SKM-1 (cell line): ENCODE results near the gene PTPN7.
A peak's percentile ranks its signal among the peaks of the same experiment; 100 is the strongest.
"Not testable (repeated sequence)": the region's sequence is repeated elsewhere in the genome, so short reads cannot be mapped to it uniquely, and the experiment has no call there.

Experiments used
- DNase-seq: peaks from one replicate; lab custom pipeline; 2025; ENCODE audit not compliant: unreplicated experiment; lab: John Stamatoyannopoulos, UW

PTPN7 gene

DNA sequence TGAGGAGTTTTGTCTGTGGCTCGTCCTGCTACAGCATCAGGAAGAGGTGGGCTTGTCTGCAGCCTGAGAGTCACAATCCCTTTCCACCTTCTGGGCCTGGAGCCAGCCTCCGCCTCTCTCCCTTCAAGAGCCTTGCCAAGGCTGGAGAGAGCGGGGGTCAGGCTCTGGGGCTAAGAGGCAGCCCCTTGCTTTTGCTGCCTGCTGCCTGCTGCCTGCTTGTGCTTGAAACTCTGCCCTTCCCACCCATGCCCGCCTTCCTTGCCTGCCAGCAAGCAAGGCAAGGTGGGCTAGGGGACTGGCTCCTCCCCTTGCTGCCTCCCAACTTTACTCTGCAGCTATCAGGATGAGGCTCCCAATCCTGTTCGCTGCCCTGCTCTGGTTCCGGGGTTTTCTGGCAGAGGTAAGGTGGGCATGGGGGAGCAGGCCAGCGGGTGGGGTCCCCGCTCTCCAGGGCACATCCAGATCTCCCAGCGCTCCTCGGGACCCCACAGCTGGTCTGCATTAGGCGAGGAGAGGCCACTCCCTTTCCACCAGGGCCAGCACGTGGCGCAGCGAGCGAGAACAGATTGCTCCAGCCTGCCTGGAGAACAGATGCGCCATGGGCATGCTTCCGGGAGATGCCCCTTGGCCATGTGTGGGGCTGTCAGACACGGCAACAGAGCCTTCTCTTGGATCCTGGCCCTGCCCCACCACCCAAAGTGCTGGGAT is 7.5 kb upstream of the PTPN7 start:
- no peak for DNase-seq

DNA sequence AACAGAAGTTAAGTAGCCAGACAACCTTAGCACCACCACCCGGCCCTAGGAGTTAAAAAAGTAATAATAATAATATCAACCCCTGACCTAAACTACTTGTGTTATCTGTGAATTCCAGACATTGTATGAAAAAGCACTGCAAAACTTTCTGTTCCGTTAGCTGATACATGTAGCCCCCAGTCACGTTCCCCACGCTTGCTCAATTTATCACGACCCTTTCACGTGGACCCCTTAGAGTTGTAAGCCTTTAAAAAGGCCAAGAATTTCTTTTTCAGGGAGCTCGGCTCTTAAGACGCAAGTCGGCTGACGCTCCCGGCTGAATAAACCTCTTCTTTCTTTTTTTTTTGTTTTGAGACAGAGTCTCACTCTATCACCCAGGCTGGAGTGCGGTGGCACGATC is 6.7 kb upstream of the PTPN7 start:
- DNase-seq = not testable (repeated sequence)

DNA sequence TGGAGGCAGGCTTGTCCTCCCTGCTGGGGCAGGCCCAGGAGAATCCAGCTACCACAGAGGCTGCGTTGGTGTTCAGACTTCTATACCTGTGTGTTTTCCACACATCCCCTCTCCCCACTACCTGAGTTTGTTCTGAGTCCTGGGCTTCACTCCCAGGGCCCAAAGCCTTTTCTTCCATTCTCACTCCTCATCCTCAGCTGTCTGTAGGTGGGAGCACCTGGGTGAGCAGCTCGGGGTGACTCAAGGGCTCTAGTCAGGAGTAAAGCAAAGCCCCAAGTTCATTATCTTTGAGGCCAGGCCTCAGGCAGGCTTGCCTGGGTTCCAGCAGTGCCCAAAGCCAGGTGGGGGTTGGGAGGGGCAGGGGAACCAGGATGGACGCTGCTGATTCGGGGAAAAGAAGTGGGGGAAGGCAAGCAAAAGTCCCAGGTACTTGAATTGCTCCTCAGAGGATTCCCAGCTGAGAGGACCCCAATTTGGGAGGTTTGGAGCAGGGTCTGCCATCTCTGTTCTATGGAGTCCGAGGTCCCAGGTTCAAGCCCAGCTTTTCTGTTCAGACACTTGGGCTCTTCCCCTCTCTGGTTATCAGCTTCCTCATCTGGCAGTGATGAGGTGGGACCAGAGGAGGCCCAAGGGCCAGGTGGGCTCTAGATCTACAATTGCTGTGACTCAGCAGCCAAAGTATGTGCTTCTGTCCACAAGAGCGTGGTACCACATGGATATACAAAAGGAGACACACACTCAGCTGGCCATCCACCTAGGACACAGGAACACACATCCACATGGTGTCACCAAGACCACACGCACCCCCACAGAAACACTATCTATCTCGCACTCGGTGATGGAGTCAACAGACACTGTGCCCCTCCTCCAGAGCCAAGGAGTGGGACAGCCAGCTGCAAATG is 5.8 kb upstream of the PTPN7 start:
- DNase-seq = no peak

- no peak for DNase-seq
These were observed 5.0 kb upstream of the PTPN7 start for GRCh38 chr1:202165267-202165941.

- no peak for DNase-seq
These were observed 4.1 kb upstream of the PTPN7 start for GRCh38 chr1:202164271-202165037.

DNA sequence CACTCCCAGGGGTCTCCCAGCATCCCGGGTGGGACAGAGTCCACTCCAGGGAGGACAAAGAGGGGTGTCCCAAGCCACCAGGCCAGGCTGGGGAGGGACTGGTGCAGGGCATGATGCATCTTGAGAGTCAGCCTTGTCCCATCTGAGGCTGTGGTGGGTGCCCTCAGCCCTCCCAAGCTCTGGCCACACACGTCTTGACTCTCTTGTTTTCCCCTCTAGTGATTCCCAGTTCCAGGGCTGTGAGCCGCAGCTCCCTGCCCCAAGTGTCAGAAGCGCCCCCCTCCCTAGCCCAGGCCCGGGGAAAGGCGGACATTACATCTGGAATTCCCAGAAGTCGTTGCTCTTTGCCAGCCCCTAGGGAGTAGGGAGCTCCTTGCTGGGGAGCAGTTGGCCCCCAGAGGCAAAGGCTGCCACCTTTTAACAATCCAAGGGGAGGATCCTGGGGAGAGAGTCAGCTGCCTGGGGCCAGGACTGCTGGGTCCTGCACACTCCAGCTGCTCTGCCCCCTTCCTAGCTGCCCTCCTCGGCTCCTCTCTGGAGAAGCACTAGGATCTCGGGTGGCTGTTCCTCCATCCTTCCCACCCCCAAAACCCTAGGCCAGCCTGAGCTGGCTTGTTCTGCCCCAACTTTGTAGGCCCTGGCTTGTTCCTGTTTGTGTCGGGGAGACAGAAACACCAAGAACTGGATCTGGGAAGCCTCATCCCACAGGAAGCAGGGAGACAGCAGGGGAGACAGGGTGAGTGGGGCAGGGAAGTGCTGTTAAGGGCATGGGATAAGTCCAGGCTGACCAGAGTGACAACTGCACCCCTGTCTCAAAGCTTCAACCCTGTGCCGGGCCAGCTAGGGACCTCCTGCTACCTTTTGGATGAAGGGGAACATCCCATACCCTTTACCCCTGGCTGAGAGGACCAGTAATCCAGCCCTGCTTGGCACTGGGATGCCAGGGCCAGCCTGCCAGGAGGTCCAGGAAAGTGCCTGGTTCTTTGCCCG is 3.2 kb upstream of the PTPN7 start:
- DNase-seq = no peak

GRCh38 chr1:202162418-202163280 is 2.2 kb upstream of the PTPN7 start:
- DNase-seq = peak; percentile 83

GRCh38 chr1:202162047-202162417 is 1.6 kb upstream of the PTPN7 start:
- peak; percentile 55 for DNase-seq

- peak; percentile 35 for DNase-seq
These were observed 997 bp upstream of the PTPN7 start for GRCh38 chr1:202161151-202162046.

GRCh38 chr1:202159534-202160371 is 649 bp downstream of the PTPN7 start:
- peak; percentile 48 for DNase-seq

- DNase-seq = peak; percentile 64
These were observed 1.4 kb downstream of the PTPN7 start for GRCh38 chr1:202158810-202159533.

DNA sequence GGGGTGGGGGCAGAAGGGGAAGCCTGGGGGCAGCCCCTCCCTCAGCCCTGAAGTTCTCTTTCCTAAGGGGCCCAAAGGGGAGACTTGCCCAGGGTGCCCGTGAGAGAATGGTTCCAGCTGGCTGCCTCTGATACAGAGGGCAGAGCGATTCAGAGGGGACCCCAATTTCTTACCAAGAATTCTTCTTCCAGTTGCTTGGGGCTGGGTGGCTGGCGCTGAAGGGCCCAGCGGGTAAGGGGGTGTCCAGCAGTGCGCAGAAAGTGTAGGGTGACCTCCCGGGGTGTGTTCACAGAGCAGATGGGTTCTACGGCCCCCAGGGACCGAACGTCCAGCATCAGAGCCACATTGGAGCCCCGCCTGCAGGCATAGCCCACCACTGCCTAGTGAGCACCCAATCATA is 2.5 kb downstream of the PTPN7 start:
- DNase-seq = no peak

GRCh38 chr1:202156590-202156989 is 3.8 kb downstream of the PTPN7 start:
- DNase-seq = no peak

- no peak for DNase-seq
These were observed 4.9 kb downstream of the PTPN7 start for GRCh38 chr1:202155478-202156021.

DNA sequence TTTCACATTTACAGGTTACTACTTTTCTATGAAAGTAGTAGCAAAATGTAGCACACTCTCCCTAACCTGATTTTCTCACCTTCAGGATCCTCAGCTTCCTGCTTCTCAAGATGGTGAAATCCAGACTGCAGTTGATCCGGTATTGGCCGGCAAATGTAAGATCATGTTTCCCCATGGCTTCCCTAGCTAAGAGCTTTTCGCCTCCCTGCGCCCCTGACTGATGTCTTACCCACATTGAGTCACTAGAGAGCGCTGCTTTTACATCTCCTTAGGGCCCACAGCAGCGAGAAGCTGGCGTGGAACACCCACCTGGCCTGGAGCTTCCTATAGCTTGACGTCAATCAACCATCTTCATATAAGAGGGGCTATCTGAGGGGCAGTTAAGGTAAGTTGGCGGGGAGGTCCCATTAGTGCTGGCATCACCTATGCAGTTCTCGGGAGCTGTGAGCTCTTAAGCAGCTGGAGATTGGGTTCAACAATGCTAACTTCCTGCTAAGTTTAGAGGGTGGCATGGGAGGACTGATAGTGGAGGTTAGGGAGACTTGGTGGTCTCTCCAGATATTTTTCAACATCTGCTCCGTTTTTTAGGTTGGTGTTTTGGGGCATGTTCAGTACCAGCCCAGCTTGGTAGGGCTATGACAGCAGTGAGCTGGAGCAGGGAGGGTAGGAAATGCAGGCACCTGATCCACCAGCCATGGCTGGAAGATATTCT is 5.5 kb downstream of the PTPN7 start:
- peak; percentile 32 for DNase-seq
